Stimulated activated CD4-positive, alpha-beta T cell treated with anti-CD3 and anti-CD28 coated beads, Interleukin-12 subunit alpha, Interleukin-12 subunit beta, amount 100 ng/mL, for 4 hours (primary cell): Measurements from ENCODE around the gene CHCHD3.
"Not testable (repeated sequence)": the region's sequence is repeated elsewhere in the genome, so short reads cannot be mapped to it uniquely, and the experiment has no call there.

Experiments used
- DNase-seq: peaks from one replicate; pipeline ENCODE4 v3.0.0-alpha.2; 2020

CHCHD3 gene

DNA sequence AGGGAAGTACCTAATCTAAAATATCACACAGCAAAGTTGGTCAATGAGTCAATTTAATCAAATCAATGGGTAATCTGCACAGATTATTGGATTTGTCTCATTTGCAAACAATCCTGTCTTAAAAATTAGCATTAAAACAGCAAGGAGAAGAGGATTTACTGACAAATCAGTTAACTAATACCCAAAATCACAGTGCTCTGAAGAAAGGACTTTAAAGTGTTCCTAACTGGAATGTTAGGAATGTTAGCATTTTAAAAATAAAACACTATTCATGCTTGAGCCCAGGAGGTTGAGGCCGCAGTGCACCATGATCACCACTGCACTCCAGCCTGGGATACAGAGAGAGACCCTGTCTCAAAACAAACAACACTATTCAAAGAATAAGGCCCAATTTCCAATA, 83.1 kb downstream of the CHCHD3 start:
- no peak for DNase-seq

DNA sequence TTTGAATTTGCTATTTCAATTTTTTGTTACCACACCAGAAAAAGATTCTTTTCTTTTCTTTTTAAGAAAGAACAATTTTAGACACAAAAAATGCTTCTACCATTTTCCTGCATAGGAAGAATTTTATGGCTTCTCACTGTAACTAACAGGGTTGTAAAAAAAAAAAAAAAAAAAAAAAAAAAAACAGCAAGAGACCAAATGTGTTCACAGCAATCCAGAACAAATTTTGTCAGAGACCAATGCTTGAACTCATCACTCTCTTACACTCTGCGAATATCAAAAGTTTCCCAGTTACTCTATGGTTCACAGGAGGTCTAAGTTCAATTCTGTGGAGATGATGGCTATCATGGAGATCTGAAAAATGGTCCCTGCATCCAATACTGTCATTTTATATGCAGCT, 84.4 kb downstream of the CHCHD3 start:
- DNase-seq, result no peak

DNA sequence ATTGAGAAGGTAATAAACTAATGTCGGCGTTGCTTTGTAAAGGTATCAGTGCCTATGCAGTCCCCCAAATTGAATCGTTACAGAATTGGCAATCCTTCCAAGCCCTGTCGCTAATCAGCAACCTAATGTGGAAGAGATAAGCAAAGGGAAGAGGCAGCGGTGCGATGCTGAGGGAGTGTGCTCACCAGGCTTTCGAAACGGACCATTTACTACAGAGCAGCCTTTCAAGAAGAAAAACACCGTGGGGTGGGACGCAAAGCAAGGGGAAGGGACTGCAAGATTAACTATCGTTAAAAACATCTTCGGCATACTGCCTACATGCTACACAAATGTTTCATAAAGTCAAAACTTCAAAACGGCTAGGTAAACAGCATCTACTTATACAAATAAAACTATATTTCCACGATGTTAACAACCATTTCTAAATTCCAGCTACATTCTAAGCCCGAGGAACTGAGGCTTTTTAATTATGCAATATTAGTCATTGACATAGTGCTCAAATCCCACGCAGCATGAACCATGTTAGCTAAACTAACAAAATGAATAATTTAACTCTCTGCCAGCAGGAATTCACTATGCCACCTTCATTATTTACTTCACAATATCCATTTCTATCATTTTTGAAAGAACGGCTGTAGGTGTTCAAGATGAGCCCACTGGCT, 85.2 kb downstream of the CHCHD3 start:
- DNase-seq, result no peak

DNA sequence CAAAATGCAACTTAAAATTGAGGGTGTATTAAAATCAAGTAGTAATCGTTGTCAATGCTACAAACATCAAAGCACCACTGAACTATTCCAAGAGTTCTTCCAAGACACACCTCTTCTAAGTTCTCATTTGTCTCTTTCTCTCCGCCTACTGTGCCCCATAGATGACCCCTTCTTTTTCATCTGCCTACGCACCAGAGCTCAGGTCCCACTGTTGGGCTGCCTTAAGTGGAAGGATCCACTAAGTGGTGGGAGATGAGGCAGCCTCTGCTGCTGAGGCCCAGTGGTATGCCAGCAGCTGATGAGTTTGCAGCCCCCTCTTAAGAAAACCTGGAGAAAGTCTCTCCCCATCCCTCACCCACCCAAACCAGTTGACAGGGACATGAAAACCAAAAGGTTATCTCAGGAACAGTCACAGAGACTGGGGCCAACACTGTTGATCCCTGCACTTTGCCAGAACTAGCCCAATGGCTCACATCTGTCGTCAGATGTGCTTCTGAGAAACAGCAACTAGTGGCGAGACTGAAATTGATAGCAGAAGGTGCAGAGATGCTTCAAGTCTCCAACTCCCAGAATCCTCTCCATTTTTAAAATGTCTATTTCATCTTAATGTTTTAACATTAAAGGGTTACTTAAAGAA, 88.4 kb downstream of the CHCHD3 start:
- DNase-seq, result no peak

DNA sequence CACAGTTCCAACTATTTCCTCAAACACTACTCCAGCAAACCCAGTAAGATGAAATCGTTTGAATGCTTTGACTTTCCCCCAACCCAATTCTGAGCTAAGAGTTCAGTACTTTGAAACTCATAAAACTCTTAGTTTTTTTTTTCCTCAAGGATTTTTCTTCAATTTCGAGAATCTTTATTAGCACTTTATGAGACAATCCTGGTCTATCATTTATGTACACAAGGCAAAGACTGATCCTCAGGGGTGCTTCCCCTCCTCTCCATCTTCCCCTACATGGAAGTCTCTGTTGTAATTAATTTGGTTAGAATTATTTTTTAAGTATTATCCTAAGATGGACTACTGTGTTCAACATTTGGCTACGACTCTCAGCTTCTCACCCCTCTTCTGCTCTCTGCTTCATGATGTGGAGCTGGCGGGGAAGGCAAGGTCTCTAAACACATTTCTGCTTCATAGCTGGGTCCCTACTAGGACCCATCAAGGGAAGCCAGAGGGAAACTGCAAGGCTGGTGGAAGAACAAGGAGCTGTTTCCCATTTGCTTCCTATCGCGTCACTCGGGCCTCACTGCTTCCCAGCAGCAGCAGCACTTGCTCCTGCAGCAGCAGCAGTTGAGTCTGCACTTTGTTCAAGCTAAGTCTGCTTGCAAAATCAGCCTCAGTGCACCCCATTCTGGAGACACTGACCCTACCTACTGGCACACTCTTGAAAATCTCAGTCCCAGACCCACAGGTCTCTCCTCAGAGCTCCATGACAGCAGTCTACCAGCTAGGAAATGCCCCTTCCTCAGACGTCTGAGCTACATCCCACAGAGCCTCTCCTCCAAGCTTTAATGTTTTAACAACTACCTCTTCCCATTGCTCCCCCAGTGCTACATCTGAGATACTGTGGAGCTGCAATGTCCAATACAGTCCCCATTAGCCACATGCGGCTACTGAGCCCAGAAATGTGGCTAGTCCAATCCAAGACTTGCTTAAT, 90.0 kb downstream of the CHCHD3 start:
- DNase-seq, result no peak

DNA sequence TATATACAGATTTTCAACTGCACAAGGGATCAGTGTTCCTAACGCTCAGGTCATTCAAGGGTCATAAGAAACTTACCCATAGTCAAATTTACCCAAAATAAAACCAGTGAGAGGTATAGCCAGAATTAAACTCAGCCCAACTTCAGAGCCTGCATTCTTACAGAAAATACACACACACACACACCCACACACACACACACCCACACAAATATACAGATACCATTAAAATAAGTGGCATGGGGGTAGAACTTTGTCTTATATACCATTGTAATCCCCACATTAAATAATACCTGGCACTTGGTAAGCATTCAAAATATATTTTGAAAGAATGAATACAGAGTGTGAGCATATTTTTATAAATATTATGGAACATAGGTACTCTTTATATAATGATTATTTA, 93.8 kb downstream of the CHCHD3 start:
- DNase-seq, result no peak

DNA sequence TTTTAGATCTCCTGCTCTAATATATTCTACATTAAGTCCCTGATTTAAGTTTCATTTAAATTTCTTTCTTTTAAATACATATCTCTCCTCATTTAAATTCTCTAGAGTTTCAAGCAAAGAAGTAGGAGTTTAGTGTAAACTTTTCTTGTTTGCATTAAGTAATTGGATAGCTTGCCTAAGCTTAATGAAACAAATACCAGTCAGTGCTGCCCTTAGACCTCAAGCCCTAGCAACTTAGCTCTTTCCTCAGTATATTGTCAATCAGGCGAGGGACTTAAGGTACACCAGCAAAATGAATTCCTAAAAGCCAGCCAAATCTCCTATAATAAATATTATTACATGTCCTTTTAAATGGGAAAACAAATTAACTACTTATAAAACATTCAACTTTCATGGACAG, 101.5 kb downstream of the CHCHD3 start:
- no peak for DNase-seq

DNA sequence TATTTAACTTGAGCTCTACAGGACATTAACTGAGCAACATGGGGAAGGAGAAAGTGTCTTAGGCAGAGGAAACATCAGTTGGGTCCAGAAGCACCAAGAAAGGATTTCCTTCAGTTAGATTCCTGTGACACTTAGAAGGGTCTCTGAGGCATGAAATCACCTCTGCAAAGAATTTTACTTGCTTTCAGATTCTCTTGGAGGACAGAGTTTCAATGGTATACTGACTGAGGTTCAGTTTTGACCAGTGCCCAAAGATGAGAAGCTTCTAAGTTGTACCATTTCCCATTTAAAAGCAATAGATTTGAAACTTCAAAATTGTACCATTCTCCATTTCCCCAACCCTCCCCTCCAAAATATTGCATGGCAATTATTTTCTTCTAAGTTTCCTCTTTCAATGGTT, 102.4 kb downstream of the CHCHD3 start:
- DNase-seq, result no peak

DNA sequence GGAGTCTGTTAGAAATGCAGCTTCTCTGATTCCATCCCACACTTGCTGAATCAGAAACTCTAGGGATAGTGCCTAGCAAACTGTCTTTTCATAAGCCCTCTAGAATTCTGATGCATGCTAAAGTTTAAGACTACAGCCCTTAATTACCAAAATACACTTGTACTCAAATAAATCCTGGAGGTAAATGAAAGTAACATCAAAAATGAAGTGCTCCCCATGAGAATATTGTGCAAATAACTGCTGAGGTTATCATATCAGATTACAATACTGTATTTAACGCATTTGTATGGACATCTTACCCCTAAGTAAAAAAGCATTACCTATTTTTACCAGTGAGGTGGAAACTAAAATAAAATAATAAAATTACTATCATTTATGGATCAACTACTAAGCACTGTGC, 104.7 kb downstream of the CHCHD3 start:
- DNase-seq, result no peak

DNA sequence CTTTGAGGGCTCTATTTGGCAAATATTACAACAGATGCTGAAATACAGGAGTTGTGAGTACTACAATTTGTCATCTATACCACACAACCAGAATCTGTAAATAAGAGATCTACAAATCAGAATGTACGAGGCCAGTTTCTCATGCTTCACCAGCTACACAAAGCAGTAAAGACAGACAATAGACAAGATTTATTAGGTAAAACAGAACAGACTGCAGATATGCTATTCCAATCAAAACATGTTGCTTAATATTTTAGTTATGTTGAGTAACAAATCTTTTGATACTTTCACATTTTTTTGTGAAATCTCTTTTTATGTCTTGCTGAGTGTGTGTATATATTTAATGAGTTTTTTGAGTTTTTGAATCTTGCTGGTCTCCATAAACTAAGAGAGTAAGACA, 109.1 kb downstream of the CHCHD3 start:
- no peak for DNase-seq

DNA sequence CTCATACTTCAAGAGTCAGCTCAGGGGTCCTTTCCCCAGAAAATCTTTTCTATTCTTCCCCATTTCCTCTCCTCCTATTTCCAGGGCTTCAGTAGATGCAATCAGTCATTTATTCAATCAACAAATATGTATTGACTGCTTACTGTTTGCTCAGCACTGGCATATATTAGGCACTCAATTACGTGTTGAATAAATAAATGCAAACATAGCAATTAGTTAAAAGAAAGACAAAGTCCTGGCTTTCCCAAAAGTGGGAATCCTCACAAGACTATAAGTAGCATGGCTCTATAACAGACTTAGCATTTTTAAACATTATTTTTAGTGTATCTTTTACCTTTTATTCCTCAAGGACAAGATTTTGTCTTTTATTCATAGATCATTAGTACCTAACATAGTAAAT, 111.6 kb downstream of the CHCHD3 start:
- no peak for DNase-seq

DNA sequence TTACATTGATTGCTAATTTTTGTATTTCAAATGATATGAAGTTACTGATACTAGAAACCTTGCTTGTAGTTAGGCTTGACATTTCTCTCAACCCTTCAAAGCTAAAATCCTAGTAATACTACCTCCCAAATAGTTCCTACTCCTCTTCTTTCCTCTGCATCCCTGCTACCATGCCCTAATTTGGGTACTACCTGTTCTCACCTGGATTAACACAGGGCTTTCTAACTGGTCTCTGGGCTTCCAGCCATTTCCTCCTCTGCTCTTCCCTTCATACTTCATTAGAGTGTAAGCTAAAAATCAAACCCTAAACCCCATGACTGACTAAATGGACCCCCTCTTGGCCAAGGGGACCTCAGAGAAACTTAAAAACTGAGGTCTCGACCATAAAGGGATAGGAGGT, 112.4 kb downstream of the CHCHD3 start:
- DNase-seq, result no peak

DNA sequence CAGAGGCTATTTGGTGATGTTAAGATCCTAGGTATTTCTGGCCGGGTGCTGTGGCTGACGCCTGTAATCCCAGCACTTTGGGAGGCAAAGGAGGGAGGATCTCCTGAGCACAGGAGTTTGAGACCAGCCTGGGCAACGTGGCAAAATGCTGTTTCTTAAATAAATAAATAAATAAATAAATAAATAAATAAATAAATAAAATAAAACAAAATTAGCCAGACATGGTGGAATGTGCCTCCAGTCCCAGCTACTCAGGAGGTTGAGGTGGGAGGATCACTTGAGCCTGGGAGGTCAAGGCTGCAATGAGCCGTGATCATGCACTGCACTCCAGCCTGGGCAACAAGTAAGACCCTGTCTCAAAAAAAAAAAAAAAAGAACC, 114.4 kb downstream of the CHCHD3 start:
- DNase-seq, result not testable (repeated sequence)

DNA sequence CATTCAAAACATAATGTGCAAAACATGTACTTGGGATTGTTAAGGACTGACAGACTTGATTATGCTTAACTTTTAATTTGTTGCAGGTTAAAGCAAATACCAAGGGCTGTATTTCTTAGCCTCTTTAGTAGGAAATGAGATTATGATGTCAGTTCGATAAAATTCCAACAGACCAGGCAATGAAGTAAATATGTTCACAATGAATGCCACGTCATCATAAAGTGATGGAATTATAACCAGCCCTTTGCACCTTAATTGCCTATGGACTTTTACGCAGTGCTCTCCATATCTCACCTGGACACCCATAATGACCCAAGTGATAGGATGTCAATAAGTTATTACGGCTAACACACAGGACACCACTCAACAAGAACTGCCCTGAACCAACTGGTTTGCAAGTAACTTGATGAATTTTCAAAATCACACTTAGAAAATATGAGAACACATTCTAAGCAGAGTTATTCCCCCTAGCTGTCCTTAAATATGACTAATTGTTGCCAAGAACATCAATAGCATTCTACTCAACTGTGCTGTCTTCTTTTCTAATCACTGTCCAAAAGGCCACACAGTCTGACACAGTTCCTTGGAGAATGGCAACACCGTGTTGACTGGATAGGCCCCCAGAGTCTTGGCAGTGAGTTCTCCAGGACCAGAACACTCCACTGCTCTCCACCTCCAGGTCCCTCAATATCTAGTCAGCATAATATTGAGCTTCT, 115.0 kb downstream of the CHCHD3 start:
- DNase-seq, result no peak

DNA sequence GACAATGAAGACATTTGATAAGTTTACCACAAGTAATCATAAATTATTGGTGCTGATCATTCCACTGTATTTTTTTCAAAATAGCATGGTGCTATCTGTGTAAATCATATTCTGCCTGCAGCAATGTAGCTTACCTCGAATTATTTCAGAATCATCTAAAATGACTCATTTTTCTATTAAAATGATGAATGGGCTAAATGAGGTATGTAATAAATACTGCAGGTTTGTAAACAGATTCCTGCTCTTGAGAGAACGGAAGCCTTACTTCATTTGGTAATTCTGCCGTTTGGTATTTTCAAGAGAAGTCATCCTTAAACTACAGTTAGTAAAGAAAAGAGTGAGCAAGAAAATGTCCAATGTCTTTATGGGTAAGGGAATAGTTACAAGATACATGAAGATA, 115.9 kb downstream of the CHCHD3 start:
- no peak for DNase-seq

DNA sequence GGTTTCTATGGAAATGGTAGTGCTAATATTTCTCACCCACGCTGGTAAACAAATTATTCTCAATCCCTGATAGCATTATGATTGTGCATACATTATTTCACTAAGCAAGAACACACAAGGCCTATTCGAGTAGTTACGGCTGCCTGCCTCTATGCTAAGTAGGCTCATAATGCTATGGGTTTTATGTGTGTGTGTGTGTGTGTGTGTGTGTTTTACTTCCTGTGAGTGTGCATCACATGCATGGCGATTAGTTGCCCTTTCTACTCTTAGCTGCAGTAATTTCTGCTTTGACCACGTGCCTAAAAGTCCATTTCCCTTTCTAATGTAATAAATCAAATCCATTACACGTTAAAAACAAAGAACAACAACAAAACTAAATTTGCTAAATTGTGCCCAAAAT, 117.0 kb downstream of the CHCHD3 start:
- DNase-seq, result no peak

DNA sequence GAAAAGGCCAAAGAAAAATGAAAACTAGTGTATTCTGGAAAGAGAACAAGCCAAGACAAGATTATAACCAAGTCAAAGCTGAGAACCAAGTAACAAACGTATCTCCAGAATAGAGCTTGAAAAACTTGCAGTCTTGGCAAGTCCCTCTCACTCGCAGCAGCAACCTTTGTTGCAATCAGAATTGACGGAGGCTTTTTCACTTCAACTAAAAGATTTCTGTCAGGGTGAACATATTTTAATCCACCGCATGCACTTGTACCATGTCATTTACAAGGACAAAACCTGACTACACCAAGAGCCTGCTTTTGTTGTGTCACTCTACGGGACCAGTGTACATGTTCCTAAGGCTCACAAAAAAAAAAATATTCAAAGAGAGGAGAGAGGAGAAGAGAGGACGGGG, 122.0 kb downstream of the CHCHD3 start:
- no peak for DNase-seq

DNA sequence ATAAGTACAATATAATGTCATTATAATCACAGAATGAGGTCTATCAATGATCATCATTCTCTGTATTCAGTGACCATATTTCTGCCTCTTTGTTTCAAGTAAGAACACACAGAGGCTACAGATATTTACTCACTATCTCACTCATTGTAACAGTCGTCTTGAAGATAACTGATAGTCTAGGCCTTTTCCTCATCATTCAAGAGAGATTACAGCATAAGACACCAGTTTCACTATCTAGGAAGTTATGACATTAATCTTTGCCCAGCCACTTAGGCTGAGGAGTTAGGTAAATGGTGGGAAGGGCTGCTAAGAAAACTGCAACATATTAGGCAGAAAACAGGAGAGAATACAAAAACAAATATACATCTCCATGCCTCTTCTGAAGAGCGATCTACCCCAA, 125.3 kb downstream of the CHCHD3 start:
- DNase-seq, result no peak

DNA sequence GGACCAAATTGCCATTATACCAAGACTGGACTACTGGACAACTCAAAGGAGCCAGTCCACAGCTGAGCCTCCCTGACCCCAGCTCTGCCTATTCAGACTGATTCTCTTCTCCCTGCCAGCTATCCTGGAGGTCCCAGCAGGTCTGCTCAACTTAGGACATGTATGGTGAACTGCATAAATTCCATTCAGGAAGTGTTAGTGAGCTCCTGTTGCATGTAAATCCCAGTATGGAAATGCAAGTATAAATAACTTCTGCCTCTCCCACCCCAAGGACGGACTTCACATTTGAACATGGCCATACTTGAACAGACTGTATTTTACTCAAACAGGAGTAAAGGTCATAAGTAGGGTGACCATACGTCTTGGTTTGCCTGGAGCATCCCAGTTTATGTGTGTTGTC, 128.4 kb downstream of the CHCHD3 start:
- DNase-seq, result no peak

DNA sequence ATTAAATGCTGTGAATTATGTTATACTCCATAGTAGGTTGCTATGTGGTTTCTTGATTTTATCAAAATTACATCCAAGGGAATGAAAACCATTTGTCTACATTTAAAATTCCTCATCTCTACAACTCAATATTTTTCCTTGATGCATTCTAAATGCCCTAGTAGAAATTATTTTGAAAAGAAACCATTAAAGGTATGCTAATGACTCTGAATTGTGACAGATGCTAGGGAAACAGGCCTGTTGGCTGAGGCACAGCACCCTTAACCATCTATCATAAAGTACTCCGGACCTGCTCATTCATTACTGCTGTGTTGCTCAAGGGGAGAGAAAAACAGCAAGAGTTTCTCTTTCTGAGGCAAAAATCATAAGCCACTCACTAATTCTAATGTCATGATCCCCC, 131.2 kb downstream of the CHCHD3 start:
- DNase-seq, result no peak

DNA sequence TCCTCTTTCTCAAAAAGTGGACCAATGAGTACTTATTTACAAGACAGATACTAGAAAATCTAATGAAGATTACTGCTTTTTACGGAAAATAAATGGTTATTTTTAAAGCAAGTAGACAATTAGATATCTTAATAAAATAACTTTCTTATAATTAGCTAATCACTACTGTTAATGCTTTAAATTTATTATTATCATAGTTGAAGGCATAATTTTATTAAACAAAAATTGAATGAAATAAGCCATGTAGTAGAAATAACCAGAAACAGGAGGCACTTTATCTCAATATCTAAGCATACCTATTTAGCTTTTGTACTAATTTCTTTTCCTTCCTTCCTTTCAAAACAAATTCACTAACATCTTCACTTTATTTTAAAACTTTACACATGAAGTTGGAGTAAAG, 134.9 kb downstream of the CHCHD3 start:
- no peak for DNase-seq

DNA sequence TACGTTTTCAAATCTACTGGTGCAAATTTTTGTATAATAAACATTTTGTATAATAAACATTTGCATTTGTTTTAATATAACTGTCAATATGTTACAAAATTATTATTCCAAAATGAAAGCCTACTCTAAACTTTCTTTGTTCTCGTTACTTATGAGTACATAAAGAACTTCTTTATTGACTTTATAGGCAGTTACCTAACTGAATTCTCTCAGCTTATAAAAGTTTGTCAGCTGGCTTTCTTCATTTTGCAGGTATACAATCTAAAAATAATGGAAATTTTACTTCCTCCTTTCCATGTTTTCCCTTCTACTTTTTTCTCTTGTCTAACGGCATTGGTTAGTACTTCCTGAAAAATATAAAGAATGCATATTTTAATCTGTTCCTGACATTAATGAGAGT, 137.1 kb downstream of the CHCHD3 start:
- DNase-seq, result no peak

DNA sequence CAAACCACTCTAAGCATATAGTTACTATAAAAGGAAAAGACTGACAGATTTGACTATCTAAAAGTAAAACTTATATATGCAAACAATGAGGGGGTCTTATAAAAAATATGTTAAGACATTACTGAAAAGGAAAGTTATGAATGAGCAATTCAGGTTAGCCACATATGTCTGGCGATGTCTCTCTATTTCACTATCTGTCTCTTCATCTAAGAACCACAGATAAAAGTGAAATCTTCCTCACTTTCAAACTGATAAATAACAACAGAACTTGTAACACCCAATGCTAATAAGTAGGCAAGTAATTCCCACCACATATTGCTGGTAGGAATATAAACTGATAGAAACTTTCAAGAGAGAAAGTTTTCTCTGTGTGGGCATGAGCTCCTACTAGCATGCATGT, 138.2 kb downstream of the CHCHD3 start:
- no peak for DNase-seq
